ENCODE measurements around the gene CCR6. TPM values are rescaled to one million over a fixed set of nuclear protein-coding genes. Genes with fewer than 3 reads are reported as not detected.

The CCR6 gene
- total and polyA plus RNA-seq, 2 experiments from 2014 or later: 0.70 to 2.0 TPM

DNA sequence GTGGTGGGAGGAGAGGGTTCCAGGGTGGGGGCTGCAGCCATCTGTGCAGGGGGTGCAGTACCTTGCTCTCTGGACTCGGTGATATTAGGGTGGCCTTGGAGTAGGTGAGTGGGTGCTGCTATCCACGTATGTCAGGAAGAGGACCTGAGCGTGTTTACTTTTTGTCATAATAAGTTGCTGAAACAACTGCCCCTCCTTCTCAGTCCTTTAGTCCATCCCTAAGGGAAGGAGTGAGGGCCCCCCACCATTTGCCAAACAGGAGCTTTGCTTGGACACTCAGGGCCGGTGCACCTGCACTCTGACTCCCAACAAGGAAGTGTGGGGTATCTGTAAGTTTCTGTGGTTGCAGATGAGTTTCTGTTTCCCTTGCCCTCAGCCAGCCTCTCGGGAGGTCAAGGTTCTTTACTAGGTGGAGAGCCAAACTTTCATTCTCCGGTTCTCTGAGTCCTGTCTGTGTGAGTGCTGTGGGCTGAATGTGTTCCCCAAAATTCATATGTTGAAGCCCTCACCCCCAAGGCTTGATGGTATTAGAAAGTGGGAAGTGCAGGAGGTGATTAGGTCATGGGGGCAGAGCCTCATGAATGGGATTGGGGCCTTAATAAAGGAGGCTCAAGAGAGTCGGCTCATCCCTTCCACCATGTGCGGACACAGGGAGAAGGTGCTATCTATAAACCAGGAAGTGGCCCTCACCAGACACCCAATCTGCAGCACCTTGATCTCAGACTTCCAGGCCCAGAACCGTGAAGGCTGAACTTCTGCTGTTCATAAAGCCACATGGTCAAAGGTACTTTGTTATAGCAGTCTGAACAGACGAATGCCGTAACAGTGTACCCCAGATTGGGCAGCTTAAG is 19.6 kb upstream of the CCR6 start:
- no peak for TF ChIP-seq EZH2phosphoT487 (IDR thresholded peaks at IDR 0.05; ENCODE audit: low read depth, severe bottlenecking, unreplicated experiment)
- Histone ChIP-seq H4K20me1 (ENCODE audit: insufficient read depth, poor library complexity, severe bottlenecking) (no peaks in the 10 kb centered on the region), H2AFZ (no peak overlapping the region), H3K27ac (peak overlapping the region; percentile 16), H3K79me2 (no peaks in the 10 kb centered on the region), H3K36me3 (replicated peaks; ENCODE audit: insufficient read depth, low read depth) (no peaks in the 10 kb centered on the region), H3K4me2 (no peak overlapping the region), H3K9me3 (ENCODE audit: low read depth) (no peaks in the 10 kb centered on the region), H3K4me3 (no peak overlapping the region), H3K4me1 (ENCODE audit: insufficient read depth) (peaks cover 9% of the 10 kb centered on the region), H3K27me3 (no peaks in the 10 kb centered on the region), H3K9me2 (replicated peaks; ENCODE audit: insufficient read depth) (no peaks in the 10 kb centered on the region)
- WGBS (ENCODE audit: low lambda C conversion rate, missing lambda C conversion rate): 89% methylated on average over 11 of the region's 11 CpGs
- no peak for DNase-seq (ENCODE audit: low spot score)

GRCh38 chr6:167104388-167104787 is 18.5 kb upstream of the CCR6 start:
- H3K36me3 ChIP-seq (replicated peaks; ENCODE audit: insufficient read depth, low read depth): no peaks in the 10 kb centered on the region
- DNase-seq (ENCODE audit: low spot score): no peak
- H2AFZ ChIP-seq: no peak overlapping the region
- H3K79me2 ChIP-seq: no peaks in the 10 kb centered on the region
- H4K20me1 ChIP-seq (ENCODE audit: insufficient read depth, poor library complexity, severe bottlenecking): no peaks in the 10 kb centered on the region
- 89% methylated on average over 3 of the region's 3 CpGs for WGBS (ENCODE audit: low lambda C conversion rate, missing lambda C conversion rate)
- H3K27me3 ChIP-seq: no peaks in the 10 kb centered on the region
- H3K9me2 ChIP-seq (replicated peaks; ENCODE audit: insufficient read depth): no peaks in the 10 kb centered on the region
- H3K27ac ChIP-seq: no peak overlapping the region
- no peak overlapping the region for H3K4me3 ChIP-seq
- no peaks in the 10 kb centered on the region for H3K9me3 ChIP-seq (ENCODE audit: low read depth)
- TF ChIP-seq EZH2 (IDR thresholded peaks at IDR 0.05; ENCODE audit: borderline replicate concordance) (no peak), EZH2phosphoT487 (IDR thresholded peaks at IDR 0.05; ENCODE audit: low read depth, severe bottlenecking, unreplicated experiment) (no peak)
- TF ChIP-seq, protein P1, sequence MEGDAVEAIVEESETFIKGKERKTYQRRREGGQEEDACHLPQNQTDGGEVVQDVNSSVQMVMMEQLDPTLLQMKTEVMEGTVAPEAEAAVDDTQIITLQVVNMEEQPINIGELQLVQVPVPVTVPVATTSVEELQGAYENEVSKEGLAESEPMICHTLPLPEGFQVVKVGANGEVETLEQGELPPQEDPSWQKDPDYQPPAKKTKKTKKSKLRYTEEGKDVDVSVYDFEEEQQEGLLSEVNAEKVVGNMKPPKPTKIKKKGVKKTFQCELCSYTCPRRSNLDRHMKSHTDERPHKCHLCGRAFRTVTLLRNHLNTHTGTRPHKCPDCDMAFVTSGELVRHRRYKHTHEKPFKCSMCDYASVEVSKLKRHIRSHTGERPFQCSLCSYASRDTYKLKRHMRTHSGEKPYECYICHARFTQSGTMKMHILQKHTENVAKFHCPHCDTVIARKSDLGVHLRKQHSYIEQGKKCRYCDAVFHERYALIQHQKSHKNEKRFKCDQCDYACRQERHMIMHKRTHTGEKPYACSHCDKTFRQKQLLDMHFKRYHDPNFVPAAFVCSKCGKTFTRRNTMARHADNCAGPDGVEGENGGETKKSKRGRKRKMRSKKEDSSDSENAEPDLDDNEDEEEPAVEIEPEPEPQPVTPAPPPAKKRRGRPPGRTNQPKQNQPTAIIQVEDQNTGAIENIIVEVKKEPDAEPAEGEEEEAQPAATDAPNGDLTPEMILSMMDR (IDR thresholded peaks at IDR 0.05; ENCODE audit: poor library complexity): no peak
- peaks cover 9% of the 10 kb centered on the region for H3K4me1 ChIP-seq (ENCODE audit: insufficient read depth)
- H3K4me2 ChIP-seq: no peak overlapping the region

DNA sequence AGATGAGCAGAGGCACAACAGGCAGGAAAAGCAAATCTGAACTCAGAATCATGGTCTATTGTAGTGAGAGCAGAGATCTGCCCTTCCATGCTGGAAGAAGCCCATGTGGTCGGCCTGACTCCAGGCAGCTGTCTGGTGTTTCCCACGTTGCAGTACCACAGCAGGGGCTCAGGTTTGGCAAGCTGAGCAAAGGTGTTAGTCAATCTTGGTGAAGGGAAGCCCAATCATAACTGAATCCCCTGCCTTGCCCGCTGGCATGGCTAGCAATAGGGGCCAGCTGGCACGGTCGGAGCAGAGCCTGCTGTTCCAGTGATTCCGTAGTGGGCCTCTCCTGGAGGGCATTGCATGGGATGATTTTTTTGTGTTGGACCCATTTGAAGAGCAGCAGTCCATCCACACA is 17.8 kb upstream of the CCR6 start:
- Histone ChIP-seq H3K79me2 (no peaks in the 10 kb centered on the region), H2AFZ (no peak overlapping the region), H3K4me3 (no peak overlapping the region), H3K36me3 (replicated peaks; ENCODE audit: insufficient read depth, low read depth) (no peaks in the 10 kb centered on the region), H3K4me2 (no peak overlapping the region), H4K20me1 (ENCODE audit: insufficient read depth, poor library complexity, severe bottlenecking) (no peaks in the 10 kb centered on the region), H3K4me1 (ENCODE audit: insufficient read depth) (peaks cover 9% of the 10 kb centered on the region), H3K27ac (no peak overlapping the region), H3K27me3 (no peaks in the 10 kb centered on the region), H3K9me2 (replicated peaks; ENCODE audit: insufficient read depth) (no peaks in the 10 kb centered on the region), H3K9me3 (ENCODE audit: low read depth) (no peaks in the 10 kb centered on the region)
- TF ChIP-seq, protein P1 (IDR thresholded peaks at IDR 0.05; ENCODE audit: poor library complexity): no peak
- TF ChIP-seq EZH2phosphoT487 (IDR thresholded peaks at IDR 0.05; ENCODE audit: low read depth, severe bottlenecking, unreplicated experiment): no peak
- no peak for DNase-seq (ENCODE audit: low spot score)
- WGBS (ENCODE audit: low lambda C conversion rate, missing lambda C conversion rate): 96% methylated on average over 6 of the region's 6 CpGs

GRCh38 chr6:167106406-167106805 is 16.5 kb upstream of the CCR6 start:
- Histone ChIP-seq H3K9me2 (replicated peaks; ENCODE audit: insufficient read depth) (no peaks in the 10 kb centered on the region), H3K79me2 (no peaks in the 10 kb centered on the region), H4K20me1 (ENCODE audit: insufficient read depth, poor library complexity, severe bottlenecking) (no peaks in the 10 kb centered on the region), H3K9me3 (ENCODE audit: low read depth) (no peaks in the 10 kb centered on the region), H2AFZ (no peak overlapping the region), H3K27me3 (no peaks in the 10 kb centered on the region), H3K27ac (no peak overlapping the region), H3K36me3 (replicated peaks; ENCODE audit: insufficient read depth, low read depth) (no peaks in the 10 kb centered on the region), H3K4me1 (ENCODE audit: insufficient read depth) (peaks cover 6% of the 10 kb centered on the region), H3K4me3 (no peak overlapping the region), H3K4me2 (no peak overlapping the region)
- 62% methylated on average over 1 of the region's 1 CpG for WGBS (ENCODE audit: low lambda C conversion rate, missing lambda C conversion rate)
- TF ChIP-seq EZH2phosphoT487 (IDR thresholded peaks at IDR 0.05; ENCODE audit: low read depth, severe bottlenecking, unreplicated experiment) (no peak), EZH2 (IDR thresholded peaks at IDR 0.05; ENCODE audit: borderline replicate concordance) (no peak)
- TF ChIP-seq, protein P1 (IDR thresholded peaks at IDR 0.05; ENCODE audit: poor library complexity): no peak
- DNase-seq (ENCODE audit: low spot score): no peak

All from hepatocyte (in vitro differentiated cells).